Cerebellar cortex (tissue), 1 donor: ENCODE measurements around the gene AFF2.

Experiments
- DNase-seq: peaks from one replicate; pipeline ENCODE4 v3.0.0-alpha.2; 2015; ENCODE audit warnings: low spot score

The AFF2 gene

DNA sequence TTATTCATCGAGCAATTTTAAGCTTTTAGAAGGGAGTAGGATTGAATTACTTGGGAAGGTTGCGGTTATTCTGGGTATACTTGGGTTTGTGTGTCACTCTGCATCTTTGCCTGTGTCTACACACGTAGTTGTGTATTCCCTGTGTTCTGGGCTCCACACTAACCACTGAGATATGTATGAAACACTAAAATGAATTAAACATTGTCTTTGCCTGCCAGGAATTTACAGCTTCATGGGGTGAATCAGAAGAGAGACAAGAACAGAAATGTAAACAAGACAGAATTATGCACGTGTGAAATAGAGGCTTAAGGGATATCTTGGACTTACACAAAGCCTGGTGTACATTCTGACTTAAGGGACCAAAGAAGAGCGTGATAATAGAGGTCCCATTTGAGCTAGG, 228.5 kb downstream of the AFF2 start:
- no peak for DNase-seq

GRCh38 chrX:148732743-148733142, 232.3 kb downstream of the AFF2 start:
- no peak for DNase-seq

DNA sequence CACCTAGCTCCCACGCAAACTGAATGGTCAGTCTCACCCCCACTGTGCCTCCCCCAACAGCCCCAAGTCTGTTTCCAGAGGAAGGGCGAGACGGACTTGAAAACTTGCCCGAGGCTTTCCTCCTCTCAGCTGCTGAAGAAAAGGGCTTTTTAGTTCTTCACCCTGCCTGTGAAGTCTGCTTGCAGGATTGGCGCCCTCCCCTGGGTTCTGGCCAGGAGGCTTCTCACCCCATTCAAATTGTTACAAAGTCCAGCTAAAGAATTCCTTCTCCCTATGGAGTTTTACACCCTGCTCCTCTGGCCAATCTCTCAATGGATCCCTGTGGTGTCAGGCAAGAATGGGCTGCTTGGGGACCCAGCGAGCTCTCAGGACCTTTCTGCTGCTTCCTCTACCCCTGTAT, 241.0 kb downstream of the AFF2 start:
- no peak for DNase-seq

GRCh38 chrX:148755111-148755510, 254.7 kb downstream of the AFF2 start:
- DNase-seq = no peak

- no peak for DNase-seq
These were observed 263.5 kb downstream of the AFF2 start for GRCh38 chrX:148763896-148764295.

- no peak for DNase-seq
These were observed 267.9 kb downstream of the AFF2 start for GRCh38 chrX:148768296-148768695.

GRCh38 chrX:148771440-148771839, 271.0 kb downstream of the AFF2 start:
- no peak for DNase-seq

- no peak for DNase-seq
These were observed 273.9 kb downstream of the AFF2 start for GRCh38 chrX:148774276-148774675.

DNA sequence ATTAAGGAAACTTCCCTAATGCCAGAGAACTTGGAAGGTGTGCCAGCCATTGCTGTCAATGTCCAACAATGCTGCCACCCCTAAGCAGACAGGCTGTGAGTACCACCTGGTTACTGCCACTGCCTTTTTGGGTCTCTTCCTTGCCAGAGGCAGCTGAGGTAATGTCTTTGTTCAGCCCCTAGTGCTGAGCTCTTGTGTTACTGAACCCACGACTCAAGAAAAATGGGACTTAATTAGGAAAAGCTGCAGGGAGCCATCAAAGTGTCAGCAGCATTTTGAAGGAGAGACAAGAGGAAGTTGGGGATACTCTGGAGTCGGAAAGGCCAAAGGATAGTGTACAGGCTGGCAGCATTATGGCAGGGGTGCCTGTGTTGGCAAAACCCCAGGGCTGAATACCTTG, 283.7 kb downstream of the AFF2 start:
- DNase-seq = no peak

DNA sequence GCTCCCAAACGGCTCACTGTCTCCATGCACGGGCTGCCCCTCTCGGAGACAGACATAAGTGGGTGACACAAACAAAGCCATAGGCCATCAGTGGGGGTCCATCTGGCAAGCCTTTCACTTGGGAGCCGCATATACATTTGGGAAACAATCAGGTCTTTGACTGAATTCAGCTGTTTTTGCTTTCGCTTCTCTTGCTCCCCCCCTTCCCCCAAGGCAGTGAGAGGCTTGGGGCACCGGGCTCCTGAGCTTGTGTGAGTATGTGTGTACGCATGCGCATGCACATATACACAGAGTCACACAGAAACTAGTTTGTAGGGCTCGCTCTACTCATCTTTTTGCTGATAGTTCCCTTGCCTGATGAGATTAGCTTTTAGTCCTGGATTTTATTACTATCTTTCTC, 284.4 kb downstream of the AFF2 start:
- no peak for DNase-seq

DNA sequence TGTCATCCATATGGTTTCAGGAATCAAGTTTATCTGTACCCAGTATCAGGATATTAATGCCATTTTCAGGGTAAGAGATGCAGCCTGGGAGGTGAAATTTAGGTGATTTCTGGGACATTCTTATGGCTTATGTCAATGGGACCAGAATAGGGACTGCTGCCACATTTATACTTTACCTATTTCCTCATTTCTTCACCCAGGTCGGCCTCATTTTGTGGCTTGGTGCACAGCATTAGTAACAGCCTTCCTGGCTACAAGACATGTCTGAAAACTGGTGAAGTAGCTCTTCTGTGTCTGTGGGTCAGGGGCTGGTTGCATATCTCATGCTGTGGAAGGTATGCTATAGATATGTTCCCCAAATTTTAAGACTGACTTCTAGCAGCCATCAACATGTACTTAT, 284.8 kb downstream of the AFF2 start:
- DNase-seq = no peak

DNA sequence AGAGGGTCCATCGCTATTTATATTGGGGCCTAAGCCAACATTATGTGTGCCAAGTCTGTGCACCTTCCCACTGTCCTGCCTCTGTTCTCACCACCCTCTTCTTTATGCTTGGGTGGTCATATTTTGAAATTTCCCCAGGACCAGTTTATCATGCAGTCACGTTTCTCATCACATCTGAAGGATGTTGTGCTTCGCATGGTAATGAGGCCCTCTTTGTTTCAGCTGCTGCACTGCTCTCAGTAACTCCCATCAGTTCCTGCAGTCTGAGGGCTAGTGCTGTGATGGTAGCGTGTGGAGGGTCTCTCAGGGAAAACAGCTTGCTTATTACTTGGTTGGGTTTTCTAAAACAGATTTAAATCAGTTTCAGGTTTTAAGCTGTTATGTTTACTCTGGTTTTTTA, 288.0 kb downstream of the AFF2 start:
- no peak for DNase-seq

- no peak for DNase-seq
These were observed 293.9 kb downstream of the AFF2 start for GRCh38 chrX:148794350-148794749.

- DNase-seq = no peak
These were observed 304.4 kb downstream of the AFF2 start for GRCh38 chrX:148804579-148805355.

DNA sequence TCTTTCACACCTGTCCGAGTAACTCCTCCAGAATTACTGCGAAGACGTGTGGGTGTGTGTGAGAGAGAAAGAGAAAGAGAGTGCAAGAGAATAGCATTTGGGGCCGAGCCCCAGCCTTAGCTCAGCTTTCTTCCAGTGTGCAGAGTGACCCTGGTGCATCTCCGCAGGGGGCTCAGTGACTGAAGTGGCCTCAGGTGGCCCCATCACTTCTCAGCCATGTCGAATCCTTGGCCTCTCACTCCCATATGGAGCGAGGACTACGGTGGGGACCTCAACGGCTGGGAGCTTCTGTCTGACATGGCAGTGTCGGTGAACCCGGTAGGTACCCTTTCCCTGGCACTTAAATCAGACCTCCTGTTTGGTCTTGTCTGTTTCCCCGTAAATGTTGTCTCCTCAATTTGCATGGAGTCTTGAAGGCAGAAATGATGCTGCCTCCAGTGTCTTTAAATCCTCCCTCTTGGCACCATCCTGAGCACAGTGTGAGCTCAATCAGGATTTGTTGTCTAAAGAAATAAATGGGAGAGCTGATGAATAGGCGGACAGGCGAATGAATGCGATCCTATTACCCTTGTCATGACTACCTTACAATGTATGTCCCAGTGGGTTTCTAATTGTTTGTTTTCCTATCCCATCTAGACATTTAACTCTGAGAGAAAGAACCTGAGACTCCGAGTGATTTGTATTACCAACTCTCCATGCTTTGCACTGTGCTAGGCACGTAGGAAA, 305.9 kb downstream of the AFF2 start:
- no peak for DNase-seq

- DNase-seq = no peak
These were observed 308.4 kb downstream of the AFF2 start for GRCh38 chrX:148808833-148809232.

- no peak for DNase-seq
These were observed 310.8 kb downstream of the AFF2 start for GRCh38 chrX:148811236-148811635.

DNA sequence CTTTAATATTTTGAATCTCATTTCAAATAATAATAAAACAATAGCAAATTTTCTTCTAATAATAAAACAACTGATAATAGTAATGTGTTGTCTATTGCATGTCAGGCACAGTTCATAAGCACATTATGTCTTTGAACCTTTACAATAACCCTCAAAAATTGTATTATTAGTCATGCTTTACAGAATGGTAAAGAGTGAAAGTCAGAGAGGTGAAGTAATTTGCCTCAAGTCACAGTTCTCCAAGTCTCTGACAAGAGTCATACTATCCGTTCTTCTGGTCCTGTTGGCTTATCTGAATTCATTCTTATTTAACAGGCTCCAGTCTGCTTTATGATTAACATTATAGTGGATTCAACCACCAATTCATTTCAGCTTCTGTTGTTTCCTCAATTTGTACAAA, 313.0 kb downstream of the AFF2 start:
- DNase-seq = no peak

DNA sequence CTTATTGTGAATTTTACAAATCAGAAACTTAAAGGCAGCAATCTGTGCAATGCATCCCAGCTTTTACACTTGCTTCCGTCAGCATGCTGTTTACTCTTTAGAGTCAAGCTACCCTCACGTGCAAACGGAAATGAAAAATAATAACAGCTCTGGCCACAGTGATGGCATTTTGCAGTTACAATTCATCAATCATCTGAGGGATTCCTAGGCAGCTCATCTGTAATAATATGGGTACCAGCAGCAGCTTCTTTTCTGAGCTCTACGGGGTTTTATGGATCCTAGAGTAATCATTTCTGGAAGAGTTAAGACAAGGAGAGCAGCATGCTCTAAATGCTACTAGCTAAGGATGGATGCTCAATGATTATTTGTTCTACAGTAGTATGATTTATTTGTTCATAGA, 313.6 kb downstream of the AFF2 start:
- DNase-seq = no peak

DNA sequence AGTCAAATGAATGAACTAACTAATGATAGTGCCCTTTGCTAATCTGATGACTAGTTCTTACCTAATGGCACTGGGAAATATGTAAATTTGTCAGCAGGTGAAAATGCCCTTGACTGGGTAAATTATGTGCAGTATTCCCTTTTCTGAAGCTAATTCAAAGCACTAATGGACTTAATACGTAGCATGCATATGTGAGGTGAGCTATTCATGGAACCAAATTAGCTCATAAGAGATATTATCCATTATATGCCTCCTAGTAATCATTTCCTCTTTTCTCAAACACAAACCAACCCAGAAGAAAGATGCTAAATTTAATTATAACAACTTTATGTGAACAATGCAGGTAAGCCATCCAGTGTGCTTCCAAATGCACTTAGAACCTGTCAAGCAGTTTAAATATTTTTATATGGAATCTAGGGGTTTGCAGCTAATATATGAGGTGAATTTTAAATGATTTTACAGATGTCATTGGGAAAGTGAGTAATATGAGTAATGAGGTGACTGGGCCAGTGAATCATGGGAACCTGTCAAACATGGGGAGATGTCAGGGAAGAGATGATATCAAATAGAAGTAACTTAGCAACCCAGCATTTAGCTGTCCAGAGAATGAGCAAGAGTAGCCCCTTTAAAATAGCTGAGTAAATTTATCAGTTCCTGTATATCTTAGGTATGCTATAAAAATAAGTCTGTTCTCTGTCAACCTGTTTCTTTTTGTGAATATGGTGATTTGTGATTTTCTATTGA, 315.0 kb downstream of the AFF2 start:
- DNase-seq = no peak

DNA sequence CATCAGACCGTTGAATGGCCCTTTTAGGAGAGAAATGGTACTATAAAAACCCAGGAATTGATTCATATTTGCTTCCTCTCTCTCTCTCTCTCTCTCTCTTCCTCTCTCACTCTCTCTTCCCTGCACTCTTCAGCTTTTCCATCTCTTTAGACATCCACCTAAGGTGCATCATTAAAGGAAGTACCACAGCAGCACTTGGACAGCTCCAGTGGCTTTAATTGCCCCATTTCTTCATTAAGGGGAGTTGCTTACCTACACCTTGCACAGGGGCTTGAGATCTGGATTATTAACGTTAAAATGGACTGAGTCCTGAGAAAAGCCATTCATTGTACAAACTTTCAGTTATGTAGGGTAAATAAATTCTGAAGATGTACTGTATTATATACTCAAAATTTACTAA, 323.6 kb downstream of the AFF2 start:
- no peak for DNase-seq

- DNase-seq = peak; percentile 12
These were observed 325.3 kb downstream of the AFF2 start for GRCh38 chrX:148825696-148826095.

DNA sequence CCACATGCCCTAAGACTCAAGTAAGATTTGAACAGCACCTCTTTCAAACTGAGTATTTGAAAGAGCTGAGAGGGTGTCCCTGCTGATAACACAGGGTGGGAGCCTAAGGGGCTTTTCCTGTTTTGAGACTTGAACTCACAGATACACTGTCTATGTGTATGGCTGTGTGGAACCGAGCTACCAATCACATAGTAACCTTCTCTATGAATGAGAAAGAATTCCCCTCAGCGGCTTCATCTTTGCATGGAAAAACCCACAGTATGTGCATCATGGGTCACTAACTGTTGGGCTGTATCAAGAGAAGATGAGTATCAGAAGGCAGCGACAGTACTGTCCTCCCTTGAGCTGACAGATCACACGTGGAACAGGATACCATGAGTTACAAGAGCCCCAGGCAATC, 336.3 kb downstream of the AFF2 start:
- DNase-seq = no peak
